Measurements from ENCODE around the gene SORCS2.

GRCh38 chr4:7260569-7260968, 68.2 kb downstream of the SORCS2 start:
- TF ChIP-seq EZH2 (IDR thresholded peaks at IDR 0.05; ENCODE audit: insufficient read depth, poor library complexity, severe bottlenecking): no peak
- TF ChIP-seq EZH2phosphoT487 (IDR thresholded peaks at IDR 0.05; ENCODE audit: insufficient read depth, low read depth): no peak

Measured in GM23248 (cell line).